A549 (cell line): Measurements from ENCODE around the gene ABHD3. TPM values are rescaled to one million over a fixed set of nuclear protein-coding genes. Genes with fewer than 3 reads are reported as not detected.
A peak's percentile ranks its signal among the peaks of the same experiment; 100 is the strongest.

Source experiments
- ATAC-seq, 2 experiments: fragments of 200-7000 bp in 1 of 2; fragments of >200 bp in 1 of 2; cut with Nextera tagmentation in 1 of 2; cut with Tn5 transposase in 1 of 2; 3 replicates each; pipeline versions ENCODE4 v1.8.0 to v1.9.1; 2018 to 2020; ENCODE audit warnings: mild to moderate bottlenecking in 1 of 2, moderate library complexity in 1 of 2
- CTCF ChIA-PET: fragments of 300-600 bp; sonication (Branson Sonifier 250); formaldehyde crosslinking; extraction: SDS; loops from one replicate; lab custom pipeline; 2021; ENCODE audit warnings: antibody characterized with exemption, inconsistent platforms; lab: Yijun Ruan, JAX
- POLR2A ChIA-PET: fragments of 350-600 bp; formaldehyde crosslinking; extraction: SDS; loops from one replicate; lab custom pipeline; 2021; ENCODE audit warnings: antibody characterized with exemption, inconsistent platforms; lab: Yijun Ruan, JAX
- DNase-seq, 2 experiments: peaks; one replicate each; pipeline versions ENCODE4 v3.0.0 to v3.0.0-alpha.2; 2011 to 2016; ENCODE audit warnings: low read depth in 1 of 2, low spot score in 1 of 2
- FAIRE-seq: peaks from 2 replicates; lab custom pipeline; 2011; peaks lifted over from hg19 to GRCh38; lab: Jason Lieb, UNC
- H3K27ac ChIP-seq, 2 experiments: fragments of >200 bp; sonication (Bioruptor Twin); formaldehyde crosslinking; 3 replicates each; pipeline ENCODE4 v1.5.1; 2016 to 2017
- H3K4me1 ChIP-seq: fragments of >200 bp; sonication (Bioruptor Twin); formaldehyde crosslinking; 3 replicates; pipeline ENCODE4 v1.6.1; 2016
- H3K4me2 ChIP-seq: fragments of >200 bp; sonication (Bioruptor Twin); formaldehyde crosslinking; 3 replicates; pipeline ENCODE4 v1.6.1; 2016
- H3K4me3 ChIP-seq: fragments of >200 bp; sonication (Bioruptor Twin); formaldehyde crosslinking; 3 replicates; pipeline ENCODE4 v1.5.1; 2016
- H3K9me3 ChIP-seq: fragments of >200 bp; sonication (Bioruptor Twin); formaldehyde crosslinking; 3 replicates; pipeline ENCODE4 v1.6.1; 2016
- BHLHE40 ChIP-seq: IDR thresholded peaks from 2 replicates; pipeline ENCODE4 v1.6.1; 2012; ENCODE audit warnings: low read depth, low read length, inconsistent platforms
- CBX2 ChIP-seq: fragments of 200-600 bp; sonication (generic); IDR thresholded peaks from 2 replicates; pipeline ENCODE4 v1.6.1; 2016; ENCODE audit warnings: low read depth, mild to moderate bottlenecking, borderline replicate concordance
- CBX8 ChIP-seq: fragments of 200-600 bp; sonication (generic); IDR thresholded peaks from 2 replicates; pipeline ENCODE4 v1.6.1; 2016
- CEBPB ChIP-seq, 2 experiments: fragments of >200 bp in 1 of 2; sonication (Bioruptor Twin) in 1 of 2; formaldehyde crosslinking in 1 of 2; IDR thresholded peaks; 2 replicates each; pipeline ENCODE4 v1.6.1; 2012 to 2016
- CHD2 ChIP-seq: fragments of 150-350 bp; IDR thresholded peaks from 2 replicates; pipeline ENCODE4 v1.6.1; 2014; ENCODE audit warnings: low read length; ENCODE audit not compliant: partially characterized antibody
- CHD4 ChIP-seq: fragments of 200-600 bp; sonication (generic); IDR thresholded peaks from 2 replicates; pipeline ENCODE4 v1.6.1; 2016; ENCODE audit warnings: antibody characterized with exemption, mild to moderate bottlenecking, borderline replicate concordance
- EHF ChIP-seq: fragments of 250-450 bp; sonication (Bioruptor Pico); IDR thresholded peaks from 2 replicates; pipeline ENCODE4 v1.5.0; 2020; ENCODE audit warnings: mild to moderate bottlenecking
- EHMT2 ChIP-seq: fragments of 200-600 bp; sonication (generic); IDR thresholded peaks from 2 replicates; pipeline ENCODE4 v1.6.1; 2016; ENCODE audit warnings: antibody characterized with exemption, low read depth, mild to moderate bottlenecking, moderate library complexity
- EP300 ChIP-seq, 2 experiments: fragments of >200 bp; sonication (Bioruptor Twin); formaldehyde crosslinking; IDR thresholded peaks; 2 replicates in 1 of 2; 3 replicates in 1 of 2; pipeline ENCODE4 v1.6.1; 2016 to 2017
- ESRRA ChIP-seq: fragments of 150-350 bp; IDR thresholded peaks from 2 replicates; pipeline ENCODE4 v1.6.1; 2014; ENCODE audit warnings: mild to moderate bottlenecking, low read length, borderline replicate concordance
- FOSL2 ChIP-seq, 2 experiments: fragments of 450-650 bp in 1 of 2; fragments of >200 bp in 1 of 2; sonication (Bioruptor Twin) in 1 of 2; formaldehyde crosslinking; IDR thresholded peaks; 2 replicates each; pipeline versions ENCODE4 v1.5.0 to v1.6.1; 2016 to 2020; ENCODE audit warnings: mild to moderate bottlenecking in 1 of 2, moderate library complexity in 1 of 2
- FOXS1 ChIP-seq: fragments of 250-450 bp; sonication (Bioruptor Pico); IDR thresholded peaks from 2 replicates; pipeline ENCODE4 v1.5.0; 2020; ENCODE audit warnings: mild to moderate bottlenecking, moderate library complexity
- JUN ChIP-seq, 2 experiments: fragments of >200 bp; sonication (Bioruptor Twin); formaldehyde crosslinking; IDR thresholded peaks; 2 replicates in 1 of 2; 3 replicates in 1 of 2; pipeline ENCODE4 v1.6.1; 2016 to 2017
- KDM5A ChIP-seq: fragments of 200-600 bp; sonication (generic); IDR thresholded peaks from 2 replicates; pipeline ENCODE4 v1.6.1; 2016; ENCODE audit warnings: antibody characterized with exemption, mild to moderate bottlenecking
- MAFK ChIP-seq: fragments of 450-650 bp; IDR thresholded peaks from 2 replicates; pipeline ENCODE4 v1.6.1; 2014; ENCODE audit not compliant: partially characterized antibody
- POLR2A ChIP-seq: IDR thresholded peaks from 2 replicates; pipeline ENCODE4 v1.6.1; 2012; ENCODE audit warnings: mild to moderate bottlenecking, low read length
- POLR2AphosphoS2 ChIP-seq: conservative IDR thresholded peaks from 2 replicates; pipeline ENCODE4 v1.6.1; 2012; ENCODE audit warnings: low read length, improper control_type of control experiment, inconsistent platforms
- RARB ChIP-seq: fragments of 250-450 bp; sonication (Bioruptor Pico); IDR thresholded peaks from 2 replicates; pipeline ENCODE4 v1.8.0; 2021; ENCODE audit warnings: mild to moderate bottlenecking, moderate library complexity
- RFX5 ChIP-seq: fragments of 450-650 bp; IDR thresholded peaks from 2 replicates; pipeline ENCODE4 v1.7.1; 2014; ENCODE audit warnings: antibody characterized with exemption, mild to moderate bottlenecking, moderate library complexity
- SREBF2 ChIP-seq: fragments of 450-650 bp; IDR thresholded peaks from 2 replicates; pipeline ENCODE4 v1.6.1; 2014; ENCODE audit warnings: mild to moderate bottlenecking, moderate library complexity
- ZFP36 ChIP-seq: fragments of 450-650 bp; IDR thresholded peaks from 2 replicates; pipeline ENCODE4 v1.6.1; 2014; ENCODE audit warnings: borderline replicate concordance; ENCODE audit not compliant: partially characterized antibody
- ZNF302 ChIP-seq: fragments of 250-450 bp; sonication (Bioruptor Pico); IDR thresholded peaks from 2 replicates; pipeline ENCODE4 v1.9.0; 2021; ENCODE audit warnings: inconsistent platforms, mild to moderate bottlenecking, moderate library complexity
- WGBS: methylation state at CpG from one replicate; pipeline ENCODE4 v1.1.6; 2017; ENCODE audit errors: missing lambda C conversion rate; 5-methylcytosine and 5-hydroxymethylcytosine counted together
- polyA plus RNA-seq, 4 experiments: library from polyadenylated mRNA; depleted of rRNA in 3 of 4; stranded (reverse); fragments of >200 nt; fragmentation: RNase III in 1 of 4; extraction: RNeasy Plus Mini Kit Qiagen cat#74134 plus additional on column Dnase treatment in 1 of 4; gene quantifications; 2 replicates in 3 of 4; 3 replicates in 1 of 4; pipeline ENCODE4 v1.2.3, GENCODE V29; 2011 to 2017
- TF ChIP-seq, protein P1 (sequence below): fragments of >200 bp; sonication (Bioruptor Twin); formaldehyde crosslinking; IDR thresholded peaks from 3 replicates; pipeline ENCODE4 v1.5.1; 2016
- TF ChIP-seq, protein P2 (sequence below): fragments of >200 bp; sonication (Bioruptor Twin); formaldehyde crosslinking; IDR thresholded peaks from 2 replicates; pipeline ENCODE4 v1.6.1; 2016
- TF ChIP-seq, protein P3 (sequence below): IDR thresholded peaks from 2 replicates; pipeline ENCODE4 v1.6.1; 2012
- TF ChIP-seq, protein P4 (sequence below): fragments of 450-650 bp; IDR thresholded peaks from 2 replicates; pipeline ENCODE4 v1.6.1; 2014; ENCODE audit warnings: antibody characterized with exemption
- TF ChIP-seq, protein P5 (sequence below): fragments of >200 bp; sonication (Bioruptor Twin); formaldehyde crosslinking; IDR thresholded peaks from 3 replicates; pipeline ENCODE4 v1.6.1; 2016
- TF ChIP-seq, protein P6 (sequence below): fragments of 250-450 bp; sonication (Bioruptor Pico); IDR thresholded peaks from 2 replicates; pipeline ENCODE4 v1.5.0; 2020; ENCODE audit warnings: low read depth, mild to moderate bottlenecking, moderate library complexity

ABHD3 gene
- polyA plus RNA-seq, 2 of the 4 experiments (the other 2 are of a cell fraction), result 24.4 to 28.0 TPM

DNA sequence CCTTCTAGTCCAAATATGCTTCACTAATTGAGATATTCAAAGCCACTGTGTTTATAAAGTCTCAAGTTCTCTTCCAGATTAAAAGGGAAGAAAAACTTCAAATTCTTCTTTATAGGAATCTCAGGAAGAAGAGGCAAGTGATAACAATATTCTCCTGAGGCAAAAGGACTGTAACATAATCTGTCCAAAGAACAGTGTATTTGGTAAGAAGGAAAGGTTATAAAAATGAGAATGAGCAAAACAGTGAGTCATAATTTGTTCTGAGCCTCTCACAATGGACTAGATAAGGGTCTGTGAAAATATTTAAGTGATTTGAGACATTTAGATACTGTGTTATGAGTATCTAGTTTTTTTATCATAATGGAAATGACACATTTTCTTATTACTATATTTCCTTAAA is 48.2 kb downstream of the ABHD3 start:
- Histone ChIP-seq H3K4me1 (peaks cover 19% of the 10 kb centered on the region), H3K27ac (peak overlapping the region; percentile 50 to 60; a peak in 4 of 6 replicates), H3K4me3 (no peak overlapping the region), H3K4me2 (peak overlapping the region; percentile 51), H3K9me3 (no peaks in the 10 kb centered on the region)
- ChIA-PET CTCF (no interaction called here), POLR2A (no interaction called here)
- DNase-seq, result no peak
- ATAC-seq, result peak in 1 of 2 experiments; percentile 35; a peak in 2 of 6 replicates
- no peak for FAIRE-seq
- TF ChIP-seq CEBPB (IDR thresholded peaks at IDR 0.05) (no peak), FOSL2 (IDR thresholded peaks at IDR 0.05) (no peak), FOSL2 (CRISPR knock-in tag; IDR thresholded peaks at IDR 0.05) (peak; percentile 55)

DNA sequence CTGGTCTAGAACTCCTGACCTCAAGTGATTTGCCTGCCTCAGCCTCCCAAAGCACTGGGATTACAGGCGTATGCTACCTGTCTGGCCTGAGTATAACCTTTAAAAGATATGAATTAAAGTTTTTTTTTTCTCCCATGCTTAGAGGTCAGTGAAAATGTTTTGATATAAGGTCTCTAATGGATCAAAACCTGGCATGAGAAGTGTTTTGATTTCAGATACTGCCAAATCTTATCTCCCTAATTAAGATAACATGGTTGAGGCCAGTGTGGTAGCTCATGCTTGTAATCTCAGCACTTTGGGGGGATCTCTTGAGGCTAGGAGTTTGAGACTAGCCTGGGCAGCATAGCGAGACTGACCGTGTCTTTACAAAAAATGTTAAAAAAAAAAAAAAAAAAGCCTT is 51.2 kb downstream of the ABHD3 start:
- H3K4me2 ChIP-seq, result no peak overlapping the region
- H3K4me3 ChIP-seq, result no peak overlapping the region
- ChIA-PET POLR2A (no interaction called here), CTCF (interaction anchor here (1.5 kb wide), 1 partner anchor 53 kb away, joined by 3 read pairs; the partner anchor contains the start of gene ESCO1)
- H3K9me3 ChIP-seq, result no peaks in the 10 kb centered on the region
- peaks cover 19% of the 10 kb centered on the region for H3K4me1 ChIP-seq
- no peak overlapping the region for H3K27ac ChIP-seq
- 92% methylated on average over 3 of the region's 3 CpGs for WGBS
- FAIRE-seq, result no peak
- ATAC-seq, result no peak
- TF ChIP-seq CHD2 (no peak), CHD4 (no peak), ESRRA (no peak), POLR2A (no peak), RFX5 (no peak), CBX8 (no peak), RARB (CRISPR knock-in tag) (no peak), SREBF2 (no peak)
- TF ChIP-seq, protein P1, sequence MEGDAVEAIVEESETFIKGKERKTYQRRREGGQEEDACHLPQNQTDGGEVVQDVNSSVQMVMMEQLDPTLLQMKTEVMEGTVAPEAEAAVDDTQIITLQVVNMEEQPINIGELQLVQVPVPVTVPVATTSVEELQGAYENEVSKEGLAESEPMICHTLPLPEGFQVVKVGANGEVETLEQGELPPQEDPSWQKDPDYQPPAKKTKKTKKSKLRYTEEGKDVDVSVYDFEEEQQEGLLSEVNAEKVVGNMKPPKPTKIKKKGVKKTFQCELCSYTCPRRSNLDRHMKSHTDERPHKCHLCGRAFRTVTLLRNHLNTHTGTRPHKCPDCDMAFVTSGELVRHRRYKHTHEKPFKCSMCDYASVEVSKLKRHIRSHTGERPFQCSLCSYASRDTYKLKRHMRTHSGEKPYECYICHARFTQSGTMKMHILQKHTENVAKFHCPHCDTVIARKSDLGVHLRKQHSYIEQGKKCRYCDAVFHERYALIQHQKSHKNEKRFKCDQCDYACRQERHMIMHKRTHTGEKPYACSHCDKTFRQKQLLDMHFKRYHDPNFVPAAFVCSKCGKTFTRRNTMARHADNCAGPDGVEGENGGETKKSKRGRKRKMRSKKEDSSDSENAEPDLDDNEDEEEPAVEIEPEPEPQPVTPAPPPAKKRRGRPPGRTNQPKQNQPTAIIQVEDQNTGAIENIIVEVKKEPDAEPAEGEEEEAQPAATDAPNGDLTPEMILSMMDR, result no peak
- TF ChIP-seq, protein P2, sequence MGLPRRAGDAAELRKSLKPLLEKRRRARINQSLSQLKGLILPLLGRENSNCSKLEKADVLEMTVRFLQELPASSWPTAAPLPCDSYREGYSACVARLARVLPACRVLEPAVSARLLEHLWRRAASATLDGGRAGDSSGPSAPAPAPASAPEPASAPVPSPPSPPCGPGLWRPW, result no peak
- DNase-seq, result no peak

DNA sequence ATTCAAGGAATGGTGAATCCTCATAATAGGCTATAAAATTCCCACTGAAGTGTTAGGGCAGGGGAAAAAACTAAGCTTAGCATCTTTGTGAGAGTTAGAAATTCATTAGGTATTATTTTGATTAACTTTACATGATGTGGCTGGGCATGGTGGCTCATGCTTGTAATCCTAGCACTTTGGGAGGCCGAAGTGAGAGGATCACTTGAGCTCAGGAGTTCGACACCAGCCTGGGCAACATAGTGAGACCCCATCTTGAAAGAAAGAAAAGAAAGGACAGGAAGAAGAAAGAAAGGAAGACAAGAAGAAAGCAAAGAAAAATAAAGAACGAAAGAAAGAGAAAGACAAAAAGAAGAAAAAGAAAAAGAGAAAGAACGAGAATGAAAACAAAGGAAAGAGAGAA is 52.5 kb downstream of the ABHD3 start:
- Histone ChIP-seq H3K27ac (no peak overlapping the region), H3K9me3 (no peaks in the 10 kb centered on the region), H3K4me1 (peaks cover 15% of the 10 kb centered on the region), H3K4me2 (no peak overlapping the region), H3K4me3 (no peak overlapping the region)
- no peak for FAIRE-seq
- TF ChIP-seq ZNF302 (CRISPR knock-in tag), result no peak
- no peak for TF ChIP-seq EHF (CRISPR knock-in tag)
- TF ChIP-seq EP300 (IDR thresholded peaks at IDR 0.05), result no peak
- TF ChIP-seq, protein P3, sequence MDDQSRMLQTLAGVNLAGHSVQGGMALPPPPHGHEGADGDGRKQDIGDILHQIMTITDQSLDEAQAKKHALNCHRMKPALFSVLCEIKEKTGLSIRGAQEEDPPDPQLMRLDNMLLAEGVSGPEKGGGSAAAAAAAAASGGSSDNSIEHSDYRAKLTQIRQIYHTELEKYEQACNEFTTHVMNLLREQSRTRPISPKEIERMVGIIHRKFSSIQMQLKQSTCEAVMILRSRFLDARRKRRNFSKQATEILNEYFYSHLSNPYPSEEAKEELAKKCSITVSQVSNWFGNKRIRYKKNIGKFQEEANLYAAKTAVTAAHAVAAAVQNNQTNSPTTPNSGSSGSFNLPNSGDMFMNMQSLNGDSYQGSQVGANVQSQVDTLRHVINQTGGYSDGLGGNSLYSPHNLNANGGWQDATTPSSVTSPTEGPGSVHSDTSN, result no peak
- no peak for TF ChIP-seq BHLHE40
- TF ChIP-seq CBX2, result no peak
- TF ChIP-seq, protein P4, sequence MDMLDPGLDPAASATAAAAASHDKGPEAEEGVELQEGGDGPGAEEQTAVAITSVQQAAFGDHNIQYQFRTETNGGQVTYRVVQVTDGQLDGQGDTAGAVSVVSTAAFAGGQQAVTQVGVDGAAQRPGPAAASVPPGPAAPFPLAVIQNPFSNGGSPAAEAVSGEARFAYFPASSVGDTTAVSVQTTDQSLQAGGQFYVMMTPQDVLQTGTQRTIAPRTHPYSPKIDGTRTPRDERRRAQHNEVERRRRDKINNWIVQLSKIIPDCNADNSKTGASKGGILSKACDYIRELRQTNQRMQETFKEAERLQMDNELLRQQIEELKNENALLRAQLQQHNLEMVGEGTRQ, result no peak
- TF ChIP-seq JUN (IDR thresholded peaks at IDR 0.05), result no peak
- TF ChIP-seq, protein P1, result no peak
- TF ChIP-seq MAFK, result no peak
- TF ChIP-seq EHMT2, result no peak
- TF ChIP-seq KDM5A, result no peak
- TF ChIP-seq ZFP36, result no peak
- TF ChIP-seq POLR2AphosphoS2, result no peak
- TF ChIP-seq FOXS1 (CRISPR knock-in tag), result no peak
- TF ChIP-seq, protein P5, sequence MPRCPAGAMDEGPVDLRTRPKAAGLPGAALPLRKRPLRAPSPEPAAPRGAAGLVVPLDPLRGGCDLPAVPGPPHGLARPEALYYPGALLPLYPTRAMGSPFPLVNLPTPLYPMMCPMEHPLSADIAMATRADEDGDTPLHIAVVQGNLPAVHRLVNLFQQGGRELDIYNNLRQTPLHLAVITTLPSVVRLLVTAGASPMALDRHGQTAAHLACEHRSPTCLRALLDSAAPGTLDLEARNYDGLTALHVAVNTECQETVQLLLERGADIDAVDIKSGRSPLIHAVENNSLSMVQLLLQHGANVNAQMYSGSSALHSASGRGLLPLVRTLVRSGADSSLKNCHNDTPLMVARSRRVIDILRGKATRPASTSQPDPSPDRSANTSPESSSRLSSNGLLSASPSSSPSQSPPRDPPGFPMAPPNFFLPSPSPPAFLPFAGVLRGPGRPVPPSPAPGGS, result no peak
- TF ChIP-seq, protein P6, sequence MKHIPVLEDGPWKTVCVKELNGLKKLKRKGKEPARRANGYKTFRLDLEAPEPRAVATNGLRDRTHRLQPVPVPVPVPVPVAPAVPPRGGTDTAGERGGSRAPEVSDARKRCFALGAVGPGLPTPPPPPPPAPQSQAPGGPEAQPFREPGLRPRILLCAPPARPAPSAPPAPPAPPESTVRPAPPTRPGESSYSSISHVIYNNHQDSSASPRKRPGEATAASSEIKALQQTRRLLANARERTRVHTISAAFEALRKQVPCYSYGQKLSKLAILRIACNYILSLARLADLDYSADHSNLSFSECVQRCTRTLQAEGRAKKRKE (CRISPR knock-in tag), result no peak
- ChIA-PET CTCF (no interaction called here), POLR2A (no interaction called here)
- WGBS, result 92% methylated on average over 4 of the region's 4 CpGs
- no peak for ATAC-seq
- no peak for DNase-seq
